ENCODE measurements around the gene CDKN1C. TPM values are rescaled to one million over a fixed set of nuclear protein-coding genes. Genes with fewer than 3 reads are reported as not detected.

Gene CDKN1C
- total RNA-seq, 1 experiment from 2014 or later, result 15.4 TPM

- no peaks in the 10 kb centered on the region for H3K79me2 ChIP-seq (ENCODE audit: insufficient read depth, low read length)
- no peak overlapping the region for H3K4ac ChIP-seq (ENCODE audit: low read depth, low read length)
- no peak overlapping the region for H2AFZ ChIP-seq (ENCODE audit: low read length)
- H2BK12ac ChIP-seq (ENCODE audit: insufficient read length, low read depth, low read length), result no peak overlapping the region
- Mint-ChIP-seq H3K9me3 (peaks cover 6 to 18% of the 10 kb centered on the region in 2 experiments), H3K36me3 (ENCODE audit: insufficient read depth in 1 of 3, low read depth in 3 of 3) (peaks cover 7 to 18% (median 18%) of the 10 kb centered on the region in 3 experiments), H3K27ac (peak overlapping the region in 1 of 3 experiments; percentile 3; a peak in 2 of 7 replicates), H3K27me3 (ENCODE audit: low read depth) (peaks cover 41% of the 10 kb centered on the region), H3K4me3 (no peak overlapping the region; a peak in 1 of 5 replicates), H3K4me1 (peaks cover 14 to 29% of the 10 kb centered on the region in 2 experiments)
- no peak overlapping the region for H2BK5ac ChIP-seq (ENCODE audit: insufficient read length, low read length)
- H4K20me1 ChIP-seq (ENCODE audit: control insufficient read depth, insufficient read depth, insufficient read length), result peaks cover 3% of the 10 kb centered on the region
- no peak overlapping the region for H3K4me2 ChIP-seq (ENCODE audit: insufficient read depth, insufficient read length, low read length)
- no peak overlapping the region for H2BK120ac ChIP-seq (ENCODE audit: low read depth, low read length, poor library complexity, severe bottlenecking)
- no peak overlapping the region for H3K56ac ChIP-seq (ENCODE audit: insufficient read length, low read depth, low read length)
- H3K23ac ChIP-seq (ENCODE audit: insufficient read length, low read depth, low read length), result no peak overlapping the region
- H2BK20ac ChIP-seq (ENCODE audit: low read depth, low read length, poor library complexity, severe bottlenecking), result no peak overlapping the region
- DNase-seq, result no peak
- H3K18ac ChIP-seq (ENCODE audit: insufficient read length, low read depth, low read length), result no peak overlapping the region
- H4K91ac ChIP-seq (ENCODE audit: insufficient read length, low read depth, low read length), result no peak overlapping the region
- no CpG with 5 or more reads among the region's 21 CpGs for WGBS (ENCODE audit: extremely low coverage, insufficient read length, low lambda C conversion rate)
- H4K8ac ChIP-seq (replicated peaks; ENCODE audit: insufficient read length, low read depth, low read length), result no peak overlapping the region
- H3K79me1 ChIP-seq (ENCODE audit: insufficient read depth, low read depth, low read length, poor library complexity, severe bottlenecking), result no peaks in the 10 kb centered on the region
- H3K9ac ChIP-seq (ENCODE audit: extremely low read depth, insufficient read length, low read length), result no peak overlapping the region
- TF ChIP-seq CTCF (conservative IDR thresholded peaks at IDR 0.05), result no peak
- no peaks in the 10 kb centered on the region; the same call in 1 of the 2 replicates for H3K4me1 ChIP-seq (ENCODE audit: insufficient read depth, low read length)
- H4K5ac ChIP-seq (ENCODE audit: insufficient read length, low read depth, low read length), result no peak overlapping the region
- no peaks in the 10 kb centered on the region; the same call in 1 of the 2 replicates for H3K27me3 ChIP-seq (ENCODE audit: insufficient read depth, low read length)
- H2AK5ac ChIP-seq (ENCODE audit: insufficient read length, low read length), result no peak overlapping the region
- no peaks in the 10 kb centered on the region for H3K9me3 ChIP-seq (ENCODE audit: control insufficient read depth, low read depth, low read length)
- no peak overlapping the region for H3K14ac ChIP-seq (ENCODE audit: insufficient read depth, low read length)
- no peak overlapping the region for H2BK15ac ChIP-seq (ENCODE audit: low read depth, low read length)
- H3K27ac ChIP-seq (ENCODE audit: insufficient read length, low read depth, low read length), result no peak overlapping the region
- H3K23me2 ChIP-seq (ENCODE audit: insufficient read length, low read depth, low read length, poor library complexity, severe bottlenecking), result peaks cover 8% of the 10 kb centered on the region
- H3T11ph ChIP-seq (ENCODE audit: low read length), result no peak overlapping the region
Measured at GRCh38 chr11:2904153-2905052, 18.8 kb upstream of the CDKN1C start.
